BJ (cell line): ENCODE data around the gene RAD51B. TPM values are rescaled to one million over a fixed set of nuclear protein-coding genes. Genes with fewer than 3 reads are reported as not detected.

Source experiments
- CTCF ChIA-PET: fragments of 350-600 bp; formaldehyde crosslinking; extraction: SDS; loops from one replicate; lab custom pipeline; 2021; ENCODE audit warnings: antibody characterized with exemption, inconsistent platforms; lab: Yijun Ruan, JAX
- POLR2A ChIA-PET: fragments of 300-600 bp; sonication (Branson Sonifier 250); formaldehyde crosslinking; extraction: SDS; loops from one replicate; lab custom pipeline; 2021; ENCODE audit warnings: antibody characterized with exemption; lab: Charles Lee
- DNase-seq: peaks from one replicate; pipeline ENCODE4 v3.0.0-alpha.2; 2011; ENCODE audit warnings: low read depth
- H3K27me3 ChIP-seq: 2 replicates; pipeline ENCODE4 v1.6.0; 2011; ENCODE audit warnings: low read length; ENCODE audit not compliant: control insufficient read depth, insufficient read depth
- H3K36me3 ChIP-seq: 2 replicates; pipeline ENCODE4 v1.5.1; 2011; ENCODE audit warnings: low read length; ENCODE audit not compliant: control insufficient read depth, insufficient read depth
- H3K4me3 ChIP-seq: 2 replicates; pipeline ENCODE4 v1.5.1; 2011; ENCODE audit warnings: low read depth, mild to moderate bottlenecking, control low read depth, low read length
- CTCF ChIP-seq: IDR thresholded peaks from 2 replicates; pipeline ENCODE4 v1.5.1; 2011; ENCODE audit warnings: low read depth, mild to moderate bottlenecking, control low read depth, inconsistent platforms, low read length, moderate library complexity; ENCODE audit not compliant: insufficient read depth
- polyA plus RNA-seq: library from polyadenylated mRNA; depleted of rRNA; stranded (reverse); fragments of >200 nt; gene quantifications from 2 replicates; pipeline ENCODE4 v1.2.3, GENCODE V29; 2011

The RAD51B gene
- polyA plus RNA-seq, 1 experiment, result 5.6 TPM

- H3K27me3 ChIP-seq, result no peaks in the 10 kb centered on the region
- no peak for DNase-seq
- no peaks in the 10 kb centered on the region for H3K36me3 ChIP-seq
- TF ChIP-seq CTCF, result no peak
- POLR2A ChIA-PET, result no interaction called here
- CTCF ChIA-PET, result no interaction called here
- no peak overlapping the region for H3K4me3 ChIP-seq
These were observed 526.2 kb downstream of the RAD51B start for GRCh38 chr14:68345738-68346137.

- no peak for TF ChIP-seq CTCF
- CTCF ChIA-PET, result interaction anchor here (1.1 kb wide), 1 partner anchor 12 kb away, joined by 3 read pairs; no protein-coding TSS in a partner anchor
- no peaks in the 10 kb centered on the region for H3K36me3 ChIP-seq
- H3K4me3 ChIP-seq, result no peak overlapping the region
- H3K27me3 ChIP-seq, result no peaks in the 10 kb centered on the region
- DNase-seq, result no peak
- POLR2A ChIA-PET, result no interaction called here
These were observed 527.2 kb downstream of the RAD51B start for GRCh38 chr14:68346556-68347343.

DNA sequence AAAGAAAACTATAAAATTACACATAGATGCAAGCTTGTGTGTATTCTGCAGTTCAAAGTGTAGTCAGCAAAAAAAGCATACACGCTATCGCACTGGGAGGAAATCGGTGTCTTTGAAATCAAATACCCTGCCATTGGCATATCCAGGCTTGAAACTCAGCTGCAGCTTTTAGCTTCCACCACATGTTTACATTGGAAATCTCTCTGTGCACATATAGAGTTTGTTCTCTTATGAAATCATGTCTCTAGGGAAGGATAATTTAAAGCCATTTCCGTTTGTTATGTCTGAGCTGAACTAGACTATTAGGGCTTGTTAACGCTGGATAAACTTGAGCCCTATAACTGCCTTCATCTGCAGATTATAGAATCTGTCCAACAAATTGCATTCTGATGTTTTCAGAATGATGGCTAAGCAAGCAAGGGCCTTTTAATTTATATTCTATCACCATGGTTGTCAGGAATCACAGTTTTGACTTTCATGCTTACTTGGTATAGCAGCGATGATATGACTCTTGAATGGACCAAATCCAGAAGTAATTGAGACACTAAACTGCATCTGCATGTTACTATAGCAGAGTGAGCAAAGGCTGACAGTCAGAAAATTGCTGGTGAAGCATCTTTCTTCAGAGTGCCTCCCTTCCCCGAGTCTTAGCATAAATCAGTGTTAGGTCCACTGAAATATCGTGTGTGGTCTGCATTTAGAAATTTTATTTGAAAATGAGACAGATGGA is 530.5 kb downstream of the RAD51B start:
- Histone ChIP-seq H3K27me3 (no peaks in the 10 kb centered on the region), H3K36me3 (no peaks in the 10 kb centered on the region), H3K4me3 (no peak overlapping the region)
- no peak for TF ChIP-seq CTCF
- ChIA-PET CTCF (interaction anchor here (0.6 kb wide), 1 partner anchor 280 kb away, joined by 3 read pairs; no protein-coding TSS in a partner anchor), POLR2A (no interaction called here)
- DNase-seq, result no peak

DNA sequence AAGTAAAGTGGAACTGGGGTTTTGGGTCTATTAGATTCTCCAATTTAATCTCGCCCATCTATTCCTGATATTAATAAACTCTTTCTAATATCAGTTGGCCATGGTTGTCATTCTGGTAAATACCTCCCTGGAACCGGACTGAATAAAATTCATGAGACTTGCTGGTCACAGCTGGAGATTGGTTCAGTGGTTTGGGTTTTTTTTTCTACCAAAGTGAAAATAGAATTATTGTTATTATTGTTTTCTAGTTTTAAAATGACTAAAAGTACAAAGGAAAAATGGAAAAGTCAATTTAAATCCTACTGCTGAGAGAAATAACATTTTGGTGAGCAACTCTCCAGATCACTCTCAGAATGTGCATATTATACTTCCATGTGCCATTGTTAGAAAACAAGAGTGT is 535.8 kb downstream of the RAD51B start:
- no peaks in the 10 kb centered on the region for H3K36me3 ChIP-seq
- no peak overlapping the region for H3K4me3 ChIP-seq
- no peak for DNase-seq
- ChIA-PET CTCF (interaction anchor here (0.6 to 1.3 kb wide), 2 partner anchors 13 to 24 kb away, joined by 3 to 4 read pairs; no protein-coding TSS in a partner anchor), POLR2A (no interaction called here)
- TF ChIP-seq CTCF, result no peak
- no peaks in the 10 kb centered on the region for H3K27me3 ChIP-seq

- DNase-seq, result no peak
- Histone ChIP-seq H3K27me3 (no peaks in the 10 kb centered on the region), H3K4me3 (no peak overlapping the region), H3K36me3 (no peaks in the 10 kb centered on the region)
- no peak for TF ChIP-seq CTCF
- ChIA-PET POLR2A (no interaction called here), CTCF (interaction anchor here (1.0 kb wide), 1 partner anchor 19 kb away, joined by 3 read pairs; no protein-coding TSS in a partner anchor)
These were observed 538.2 kb downstream of the RAD51B start for GRCh38 chr14:68357777-68358176.
